ENCODE results near the gene NBEA.

GRCh38 chr13:35694549-35695447 is 752.7 kb downstream of the NBEA start:
- TF ChIP-seq, protein P1, sequence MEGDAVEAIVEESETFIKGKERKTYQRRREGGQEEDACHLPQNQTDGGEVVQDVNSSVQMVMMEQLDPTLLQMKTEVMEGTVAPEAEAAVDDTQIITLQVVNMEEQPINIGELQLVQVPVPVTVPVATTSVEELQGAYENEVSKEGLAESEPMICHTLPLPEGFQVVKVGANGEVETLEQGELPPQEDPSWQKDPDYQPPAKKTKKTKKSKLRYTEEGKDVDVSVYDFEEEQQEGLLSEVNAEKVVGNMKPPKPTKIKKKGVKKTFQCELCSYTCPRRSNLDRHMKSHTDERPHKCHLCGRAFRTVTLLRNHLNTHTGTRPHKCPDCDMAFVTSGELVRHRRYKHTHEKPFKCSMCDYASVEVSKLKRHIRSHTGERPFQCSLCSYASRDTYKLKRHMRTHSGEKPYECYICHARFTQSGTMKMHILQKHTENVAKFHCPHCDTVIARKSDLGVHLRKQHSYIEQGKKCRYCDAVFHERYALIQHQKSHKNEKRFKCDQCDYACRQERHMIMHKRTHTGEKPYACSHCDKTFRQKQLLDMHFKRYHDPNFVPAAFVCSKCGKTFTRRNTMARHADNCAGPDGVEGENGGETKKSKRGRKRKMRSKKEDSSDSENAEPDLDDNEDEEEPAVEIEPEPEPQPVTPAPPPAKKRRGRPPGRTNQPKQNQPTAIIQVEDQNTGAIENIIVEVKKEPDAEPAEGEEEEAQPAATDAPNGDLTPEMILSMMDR (tag by site-specific recombination; IDR thresholded peaks at IDR 0.05) = no peak
- TF ChIP-seq ZFP37 (tag by site-specific recombination; IDR thresholded peaks at IDR 0.05) (no peak), SP7 (tag by site-specific recombination; IDR thresholded peaks at IDR 0.05) (no peak), ZNF239 (tag by site-specific recombination; IDR thresholded peaks at IDR 0.05) (no peak)
